Skin epidermis (tissue), 12 donors: ENCODE measurements around the gene KANK2.

ENCODE experiments used
- H3K27ac ChIP-seq, 21 experiments: fragments of 200-600 bp; sonication (generic) in 11 of 21; one replicate each; pipeline ENCODE4 v1.5.0; 2020; ENCODE audit warnings: mild to moderate bottlenecking in 3 of 21, inconsistent platforms in 2 of 21, moderate library complexity in 2 of 21
- H3K4me3 ChIP-seq, 7 experiments: fragments of 200-600 bp; sonication (generic) in 2 of 7; one replicate each; pipeline ENCODE4 v1.5.0; 2020; ENCODE audit warnings: inconsistent platforms in 2 of 7, mild to moderate bottlenecking in 2 of 7, moderate library complexity in 1 of 7

Gene KANK2

DNA sequence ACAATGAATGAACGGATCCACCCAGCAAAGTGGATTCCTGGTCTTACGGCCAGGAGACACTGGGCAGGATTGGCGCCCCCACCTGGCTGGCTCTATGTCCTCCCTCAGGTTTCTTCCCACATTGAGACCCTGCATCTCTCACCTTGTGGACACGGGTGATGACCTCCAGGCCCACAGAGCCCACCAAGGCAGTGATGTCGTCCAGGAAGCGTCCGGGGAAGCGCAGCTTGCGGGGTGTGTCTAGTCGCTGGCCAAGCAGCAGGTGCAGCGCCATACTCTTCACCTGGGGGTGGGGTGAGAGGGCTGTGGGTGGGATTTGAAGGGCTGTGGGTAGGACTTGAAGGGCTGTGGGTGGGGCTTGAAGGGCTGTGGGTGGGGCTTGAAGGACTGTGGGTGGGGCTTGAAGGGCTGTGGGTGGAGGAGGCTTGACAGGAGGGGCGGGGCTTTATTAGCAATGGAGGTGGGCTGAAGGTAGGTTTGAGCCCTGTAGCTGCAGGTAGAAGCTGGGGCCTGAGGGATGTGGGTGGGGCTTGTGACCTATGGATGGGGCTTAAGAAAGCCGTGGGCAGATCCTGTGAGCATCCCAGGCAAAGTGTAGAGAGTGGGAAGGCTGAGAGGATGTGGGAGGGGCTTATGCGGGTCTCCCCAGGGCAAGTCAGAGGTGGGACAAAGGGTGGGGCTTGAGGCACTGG, 30.0 kb upstream of the KANK2 start:
- Histone ChIP-seq H3K27ac (no peak overlapping the region), H3K4me3 (no peak overlapping the region)

- Histone ChIP-seq H3K27ac (no peak overlapping the region), H3K4me3 (no peak overlapping the region)
Observed at GRCh38 chr19:11226716-11227166, 29.4 kb upstream of the KANK2 start.

DNA sequence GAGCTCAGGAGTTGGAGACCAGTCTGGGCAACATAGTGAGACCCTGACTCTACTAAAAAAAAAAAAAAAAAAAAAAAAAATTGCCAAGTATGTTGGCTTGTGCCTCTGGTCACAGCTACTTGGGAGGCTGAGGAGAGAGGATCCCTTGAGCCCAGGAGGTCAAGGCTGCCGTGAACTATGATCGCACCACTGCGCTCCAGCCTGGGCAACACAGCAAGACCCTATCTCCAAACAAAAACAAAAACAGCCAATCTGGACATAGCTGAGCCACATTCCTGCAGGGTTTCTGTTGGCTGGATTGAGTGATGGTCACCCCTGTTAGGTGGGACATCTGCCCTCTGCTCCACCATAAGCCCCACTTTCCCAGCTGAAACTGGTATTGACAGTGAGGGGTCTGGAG, 28.5 kb upstream of the KANK2 start:
- H3K27ac ChIP-seq, result no peak overlapping the region

GRCh38 chr19:11225172-11225571, 27.8 kb upstream of the KANK2 start:
- Histone ChIP-seq H3K27ac (no peak overlapping the region), H3K4me3 (no peak overlapping the region)

More for the DNA sequence above, 28.5 kb upstream of the KANK2 start:
- no peak overlapping the region for H3K4me3 ChIP-seq

DNA sequence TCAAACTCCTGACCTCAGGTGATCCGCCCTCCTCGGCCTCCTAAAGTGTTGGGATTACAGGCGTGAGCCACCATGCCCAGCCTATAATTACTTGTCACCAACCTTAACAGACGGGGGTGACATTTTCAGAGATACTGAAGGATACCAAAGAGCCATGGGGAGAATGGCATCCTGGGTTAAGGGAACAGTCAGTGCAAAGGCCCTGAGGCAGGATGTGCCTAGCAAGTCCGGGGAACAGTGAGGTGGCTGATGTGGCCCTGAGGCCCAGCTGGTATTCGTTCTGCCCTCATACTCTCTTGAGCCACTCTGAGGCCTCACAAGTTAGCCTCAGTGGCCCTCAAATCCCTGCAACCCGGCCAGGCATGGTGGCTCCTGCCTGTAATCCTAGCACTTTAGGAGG, 27.1 kb upstream of the KANK2 start:
- no peak overlapping the region for H3K4me3 ChIP-seq
- no peak overlapping the region for H3K27ac ChIP-seq

DNA sequence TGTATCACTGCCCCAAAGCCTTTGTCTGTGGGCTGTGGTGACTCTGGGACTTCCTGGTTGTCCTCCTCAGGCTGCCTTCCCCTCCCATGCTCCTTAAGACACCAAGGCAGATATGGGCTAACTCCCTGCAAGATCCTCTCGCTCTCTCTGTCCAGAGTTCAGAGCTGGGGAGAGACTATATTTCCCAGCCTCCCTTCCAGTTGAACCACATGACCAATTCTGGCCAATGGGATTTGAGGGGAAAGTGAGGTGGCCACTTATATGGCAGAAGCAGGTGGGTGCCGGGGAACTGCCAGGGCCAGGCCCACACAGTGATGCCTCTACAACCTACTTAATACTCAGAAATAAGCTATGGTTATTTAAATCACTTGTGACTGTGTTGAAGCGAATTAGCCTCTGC, 25.9 kb upstream of the KANK2 start:
- Histone ChIP-seq H3K27ac (no peak overlapping the region), H3K4me3 (no peak overlapping the region)

- Histone ChIP-seq H3K4me3 (no peak overlapping the region), H3K27ac (no peak overlapping the region)
Observed at GRCh38 chr19:11221082-11221598, 23.8 kb upstream of the KANK2 start.

DNA sequence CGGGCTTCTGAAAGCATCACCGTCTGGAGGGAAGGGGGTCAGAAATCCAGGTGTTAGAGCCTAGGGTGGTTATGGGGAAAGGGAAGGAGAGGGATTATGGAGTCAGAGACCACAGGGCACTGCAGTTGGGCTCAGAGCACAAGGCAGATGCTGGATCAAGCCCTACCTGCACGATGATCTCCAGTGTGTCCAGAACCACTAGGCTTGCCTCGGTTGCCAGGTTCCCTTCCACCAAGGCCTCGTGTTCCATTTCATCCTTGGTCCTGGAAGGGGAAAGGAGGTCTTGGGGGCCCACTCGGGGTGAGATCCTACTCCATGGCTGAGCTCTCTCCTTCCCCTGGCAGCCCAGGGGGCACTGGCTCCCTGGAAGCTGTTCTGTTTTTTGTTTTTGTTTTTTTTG, 17.0 kb upstream of the KANK2 start:
- Histone ChIP-seq H3K4me3 (no peak overlapping the region), H3K27ac (no peak overlapping the region)

- Histone ChIP-seq H3K27ac (no peak overlapping the region), H3K4me3 (no peak overlapping the region)
Observed at GRCh38 chr19:11210656-11210928, 13.2 kb upstream of the KANK2 start.

DNA sequence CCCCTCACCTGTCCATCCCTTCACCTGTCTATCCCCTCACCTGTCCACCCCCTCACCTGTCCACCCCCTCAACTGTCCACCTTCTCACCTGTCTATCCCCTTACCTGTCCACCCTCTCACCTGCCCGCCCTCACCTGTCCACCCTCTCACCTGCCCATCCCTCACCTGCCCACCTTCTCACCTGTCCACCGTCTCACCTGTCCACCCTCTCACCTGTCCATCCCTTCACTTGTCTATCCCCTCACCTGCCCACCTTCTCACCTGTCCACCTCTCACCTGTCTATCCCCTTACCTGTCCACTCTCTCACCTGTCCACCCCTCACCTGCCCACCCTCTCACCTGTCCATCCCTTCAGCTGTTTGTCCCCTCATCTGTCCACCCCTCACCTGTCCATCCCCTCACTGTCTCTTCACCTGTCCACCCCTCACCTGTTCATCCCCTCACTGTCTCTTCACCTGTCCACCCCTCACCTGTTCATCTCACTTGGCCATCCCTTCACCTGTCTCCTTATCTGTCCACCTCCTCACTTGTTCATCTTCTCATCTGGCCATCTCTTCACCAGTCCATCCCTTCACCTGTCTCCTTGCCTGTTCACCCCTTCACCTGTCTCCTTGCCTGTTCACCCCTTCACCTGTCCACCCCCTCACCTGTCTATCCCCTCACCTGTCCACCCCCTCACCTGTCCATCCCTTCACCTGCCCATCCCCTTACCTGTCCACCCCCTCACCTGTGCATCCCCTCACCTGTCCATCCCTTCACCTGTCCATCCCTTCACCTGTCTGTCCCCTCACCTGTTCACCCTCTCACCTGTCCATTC, 12.7 kb upstream of the KANK2 start:
- Histone ChIP-seq H3K27ac (no peak overlapping the region), H3K4me3 (no peak overlapping the region)

DNA sequence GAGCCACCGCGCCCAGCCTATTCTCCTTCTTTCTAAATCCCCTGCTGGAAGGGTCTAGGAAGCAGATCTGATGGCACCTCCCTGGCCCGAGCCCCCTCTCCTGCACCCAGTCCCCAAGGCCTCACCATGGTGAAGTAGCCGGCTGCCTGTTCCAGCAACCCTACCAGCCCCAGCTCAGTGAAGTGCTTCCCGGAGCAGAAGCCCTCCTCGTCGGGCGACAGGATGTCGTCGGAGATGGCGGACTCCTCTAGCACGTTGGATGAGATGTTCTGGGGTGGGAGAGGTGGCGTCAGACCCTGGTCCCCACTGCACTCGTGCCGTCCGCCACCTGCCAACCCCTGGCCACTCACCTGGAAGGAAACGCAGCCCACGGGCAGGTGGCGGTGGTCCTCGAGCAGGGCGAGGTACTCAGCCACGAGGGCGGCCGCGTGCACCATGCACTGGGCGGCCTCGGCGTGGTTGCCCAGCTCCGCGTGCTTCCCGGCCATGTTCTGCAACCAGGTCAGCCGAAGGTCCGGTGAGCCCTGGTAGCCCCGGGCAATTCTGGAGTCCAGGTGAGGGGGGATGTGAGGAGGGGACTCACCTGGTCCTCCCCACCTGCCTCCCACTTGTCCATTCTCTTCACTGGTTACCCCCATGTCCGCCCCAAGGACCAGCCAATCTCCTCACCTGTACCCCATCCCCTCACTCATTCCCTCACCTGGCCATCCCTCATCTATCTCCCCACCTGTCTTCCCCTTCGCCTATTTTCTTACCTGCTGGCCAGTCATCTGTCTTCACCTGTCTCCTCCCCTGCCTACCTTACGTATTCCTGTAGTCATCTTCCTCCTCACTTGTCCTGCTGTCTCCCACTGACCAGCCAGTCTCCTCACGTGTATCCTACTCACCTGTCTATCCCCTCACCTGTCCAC, 11.5 kb upstream of the KANK2 start:
- H3K4me3 ChIP-seq, result no peak overlapping the region
- H3K27ac ChIP-seq, result peak overlapping the region in 2 of 21 experiments; percentile 2 to 38

- Histone ChIP-seq H3K27ac (no peak overlapping the region), H3K4me3 (no peak overlapping the region)
Observed at GRCh38 chr19:11205939-11206570, 8.7 kb upstream of the KANK2 start.

GRCh38 chr19:11204943-11205349, 7.6 kb upstream of the KANK2 start:
- Histone ChIP-seq H3K4me3 (no peak overlapping the region), H3K27ac (peak overlapping the region in 4 of 21 experiments; percentile 2 to 50 (median 15))

DNA sequence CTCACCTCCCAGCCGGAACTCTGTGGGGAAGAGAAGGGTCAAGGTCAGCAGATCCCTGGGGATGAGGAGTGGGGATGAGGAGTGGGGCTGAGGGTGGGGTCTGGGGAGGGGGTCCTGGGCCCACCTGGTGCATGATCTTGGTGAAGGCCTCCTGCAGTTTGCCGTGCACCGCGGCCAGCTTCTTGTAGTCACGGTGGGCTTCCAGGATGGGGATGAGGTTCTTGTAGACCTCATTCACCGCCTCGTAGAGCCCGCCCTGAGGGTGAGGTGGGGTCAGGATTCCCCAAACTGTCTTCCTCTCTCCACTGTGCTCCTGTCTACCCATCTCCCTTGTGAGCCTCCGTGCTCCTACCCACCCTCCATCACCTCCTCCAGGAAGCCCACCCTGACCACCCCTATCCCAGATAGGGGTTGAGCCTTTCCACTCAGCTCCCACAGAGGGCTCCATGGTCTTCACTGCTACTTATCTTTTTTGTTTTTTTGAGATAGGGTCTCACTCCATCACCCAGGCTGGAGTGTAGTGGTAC, 6.8 kb upstream of the KANK2 start:
- Histone ChIP-seq H3K27ac (peak overlapping the region in 11 of 21 experiments; percentile 14 to 82 (median 69)), H3K4me3 (no peak overlapping the region)

GRCh38 chr19:11203194-11204075, 6.1 kb upstream of the KANK2 start:
- Histone ChIP-seq H3K4me3 (peak overlapping the region in 1 of 7 experiments; percentile 2), H3K27ac (peak overlapping the region in 15 of 21 experiments; percentile 7 to 82 (median 69))

DNA sequence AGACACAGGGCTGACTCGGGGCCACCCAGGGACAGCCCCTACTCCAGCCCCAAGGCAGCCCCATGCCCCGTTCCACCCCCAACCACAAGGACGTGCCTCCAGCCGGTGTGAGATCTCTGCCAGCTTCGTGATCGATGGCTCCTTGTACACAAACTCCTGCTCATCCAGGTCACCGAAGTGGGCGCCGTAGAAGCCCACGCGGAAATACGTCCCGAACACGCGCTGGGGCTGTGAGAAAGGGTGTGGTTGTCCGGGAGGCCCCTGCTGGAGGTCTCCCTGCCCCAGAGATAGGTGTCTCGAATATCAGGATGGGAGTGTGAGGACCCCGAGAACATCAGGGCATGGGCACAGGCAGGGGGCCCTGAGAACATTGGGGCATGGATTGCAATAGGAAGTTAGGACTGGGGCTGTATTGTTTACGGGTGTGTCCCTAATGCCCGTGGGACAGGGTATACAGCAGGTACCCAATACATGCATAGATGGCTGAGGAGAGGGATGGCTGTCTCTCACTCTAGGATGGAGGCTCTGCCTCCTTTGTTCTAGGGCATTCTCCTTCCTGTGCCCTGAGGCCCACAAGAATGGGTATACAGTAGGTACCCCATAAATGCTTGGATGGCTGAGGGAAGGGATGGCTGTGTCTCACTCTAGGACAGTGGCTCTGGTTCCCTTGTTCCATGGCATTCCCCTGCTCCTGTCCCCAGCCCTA, 5.3 kb upstream of the KANK2 start:
- Histone ChIP-seq H3K4me3 (no peak overlapping the region), H3K27ac (peak overlapping the region in 13 of 21 experiments; percentile 10 to 82 (median 71))

DNA sequence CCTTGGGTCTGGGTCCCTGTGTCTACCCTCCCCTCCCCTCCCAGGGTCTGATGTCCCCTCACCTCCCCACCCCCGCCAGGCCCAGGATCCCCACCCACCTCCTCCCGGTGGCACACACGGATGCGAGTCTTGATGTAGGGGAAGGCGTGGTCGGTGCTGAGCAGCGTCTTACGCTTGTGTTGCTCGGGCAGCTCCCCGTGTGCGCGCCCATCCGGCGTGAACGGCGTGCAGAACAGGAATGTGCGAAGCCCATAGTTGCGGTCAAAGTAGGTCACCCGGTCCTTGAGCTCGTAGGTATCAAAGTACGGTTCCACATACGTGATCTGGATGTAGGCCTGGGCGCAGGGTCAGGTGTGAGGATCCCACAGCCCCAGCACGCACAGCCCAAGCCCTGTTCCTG, 4.4 kb upstream of the KANK2 start:
- Histone ChIP-seq H3K27ac (peak overlapping the region in 1 of 21 experiments; percentile 29), H3K4me3 (no peak overlapping the region)

DNA sequence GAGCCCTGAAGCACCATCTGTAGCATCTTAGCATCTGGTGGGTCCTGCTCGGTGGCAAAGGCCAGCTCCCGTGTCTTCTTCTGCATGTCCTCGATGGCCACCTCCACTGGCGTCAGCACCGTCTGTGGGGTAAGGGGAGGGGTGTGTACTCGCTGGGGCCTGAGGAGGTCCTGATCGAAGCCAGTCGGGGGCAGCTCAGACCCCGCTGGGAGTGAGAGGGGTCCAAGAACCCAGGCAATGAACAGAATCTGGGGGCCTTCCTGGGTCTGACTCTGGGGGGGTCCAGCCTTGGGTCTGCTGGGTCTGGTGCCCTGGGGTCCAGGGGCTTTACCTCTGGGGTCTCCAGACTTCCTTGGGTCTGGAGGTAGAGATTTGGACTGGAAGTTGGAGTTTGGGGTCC, 3.6 kb upstream of the KANK2 start:
- Histone ChIP-seq H3K4me3 (no peak overlapping the region), H3K27ac (no peak overlapping the region)
